ENCODE data around the gene FUS. TPM values are rescaled to one million over a fixed set of nuclear protein-coding genes. Genes with fewer than 3 reads are reported as not detected.
A peak's percentile ranks its signal among the peaks of the same experiment; 100 is the strongest.

Gene FUS
- total and polyA plus RNA-seq, 2 of the 13 experiments (the other 11 are each of a cell fraction or from before 2014, with no cell fraction given): 68.1 to 168 TPM

- TF ChIP-seq, protein P1, sequence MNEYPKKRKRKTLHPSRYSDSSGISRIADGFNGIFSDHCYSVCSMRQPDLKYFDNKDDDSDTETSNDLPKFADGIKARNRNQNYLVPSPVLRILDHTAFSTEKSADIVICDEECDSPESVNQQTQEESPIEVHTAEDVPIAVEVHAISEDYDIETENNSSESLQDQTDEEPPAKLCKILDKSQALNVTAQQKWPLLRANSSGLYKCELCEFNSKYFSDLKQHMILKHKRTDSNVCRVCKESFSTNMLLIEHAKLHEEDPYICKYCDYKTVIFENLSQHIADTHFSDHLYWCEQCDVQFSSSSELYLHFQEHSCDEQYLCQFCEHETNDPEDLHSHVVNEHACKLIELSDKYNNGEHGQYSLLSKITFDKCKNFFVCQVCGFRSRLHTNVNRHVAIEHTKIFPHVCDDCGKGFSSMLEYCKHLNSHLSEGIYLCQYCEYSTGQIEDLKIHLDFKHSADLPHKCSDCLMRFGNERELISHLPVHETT (CRISPR knock-in tag; conservative IDR thresholded peaks at IDR 0.05): no peak
- TF ChIP-seq ZNF30 (CRISPR knock-in tag; IDR thresholded peaks at IDR 0.05) (no peak), MLXIP (CRISPR knock-in tag; IDR thresholded peaks at IDR 0.05; ENCODE audit: borderline replicate concordance) (no peak), ZNF317 (CRISPR knock-in tag; IDR thresholded peaks at IDR 0.05) (no peak), SRF (IDR thresholded peaks at IDR 0.05; ENCODE audit: low read depth, low read length) (no peak), ZBTB20 (CRISPR knock-in tag; IDR thresholded peaks at IDR 0.05; ENCODE audit: borderline replicate concordance, low read depth) (no peak), PPARG (CRISPR knock-in tag; conservative IDR thresholded peaks at IDR 0.05) (no peak), ZNF33A (CRISPR knock-in tag; IDR thresholded peaks at IDR 0.05; ENCODE audit: borderline replicate concordance) (no peak), ZNF550 (CRISPR knock-in tag; IDR thresholded peaks at IDR 0.05; ENCODE audit: borderline replicate concordance) (no peak), ZFP36 (IDR thresholded peaks at IDR 0.05; ENCODE audit: borderline replicate concordance, low read depth, low read length, partially characterized antibody) (no peak), TBX3 (IDR thresholded peaks at IDR 0.05; ENCODE audit: borderline replicate concordance) (no peak), TEF (CRISPR knock-in tag; IDR thresholded peaks at IDR 0.05) (no peak), ZSCAN21 (CRISPR knock-in tag; IDR thresholded peaks at IDR 0.05; ENCODE audit: borderline replicate concordance) (no peak), NR2C2 (CRISPR knock-in tag; IDR thresholded peaks at IDR 0.05; ENCODE audit: borderline replicate concordance) (no peak), DMAP1 (CRISPR knock-in tag; IDR thresholded peaks at IDR 0.05) (no peak), FOSL2 (CRISPR knock-in tag; IDR thresholded peaks at IDR 0.05) (peak; percentile 93), CENPT (CRISPR knock-in tag; IDR thresholded peaks at IDR 0.05; ENCODE audit: low read depth) (no peak)
- TF ChIP-seq, protein P2, sequence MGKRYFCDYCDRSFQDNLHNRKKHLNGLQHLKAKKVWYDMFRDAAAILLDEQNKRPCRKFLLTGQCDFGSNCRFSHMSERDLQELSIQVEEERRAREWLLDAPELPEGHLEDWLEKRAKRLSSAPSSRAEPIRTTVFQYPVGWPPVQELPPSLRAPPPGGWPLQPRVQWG (CRISPR knock-in tag; IDR thresholded peaks at IDR 0.05; ENCODE audit: borderline replicate concordance, low read depth): no peak
- TF ChIP-seq, protein P3, sequence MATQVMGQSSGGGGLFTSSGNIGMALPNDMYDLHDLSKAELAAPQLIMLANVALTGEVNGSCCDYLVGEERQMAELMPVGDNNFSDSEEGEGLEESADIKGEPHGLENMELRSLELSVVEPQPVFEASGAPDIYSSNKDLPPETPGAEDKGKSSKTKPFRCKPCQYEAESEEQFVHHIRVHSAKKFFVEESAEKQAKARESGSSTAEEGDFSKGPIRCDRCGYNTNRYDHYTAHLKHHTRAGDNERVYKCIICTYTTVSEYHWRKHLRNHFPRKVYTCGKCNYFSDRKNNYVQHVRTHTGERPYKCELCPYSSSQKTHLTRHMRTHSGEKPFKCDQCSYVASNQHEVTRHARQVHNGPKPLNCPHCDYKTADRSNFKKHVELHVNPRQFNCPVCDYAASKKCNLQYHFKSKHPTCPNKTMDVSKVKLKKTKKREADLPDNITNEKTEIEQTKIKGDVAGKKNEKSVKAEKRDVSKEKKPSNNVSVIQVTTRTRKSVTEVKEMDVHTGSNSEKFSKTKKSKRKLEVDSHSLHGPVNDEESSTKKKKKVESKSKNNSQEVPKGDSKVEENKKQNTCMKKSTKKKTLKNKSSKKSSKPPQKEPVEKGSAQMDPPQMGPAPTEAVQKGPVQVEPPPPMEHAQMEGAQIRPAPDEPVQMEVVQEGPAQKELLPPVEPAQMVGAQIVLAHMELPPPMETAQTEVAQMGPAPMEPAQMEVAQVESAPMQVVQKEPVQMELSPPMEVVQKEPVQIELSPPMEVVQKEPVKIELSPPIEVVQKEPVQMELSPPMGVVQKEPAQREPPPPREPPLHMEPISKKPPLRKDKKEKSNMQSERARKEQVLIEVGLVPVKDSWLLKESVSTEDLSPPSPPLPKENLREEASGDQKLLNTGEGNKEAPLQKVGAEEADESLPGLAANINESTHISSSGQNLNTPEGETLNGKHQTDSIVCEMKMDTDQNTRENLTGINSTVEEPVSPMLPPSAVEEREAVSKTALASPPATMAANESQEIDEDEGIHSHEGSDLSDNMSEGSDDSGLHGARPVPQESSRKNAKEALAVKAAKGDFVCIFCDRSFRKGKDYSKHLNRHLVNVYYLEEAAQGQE (IDR thresholded peaks at IDR 0.05; ENCODE audit: borderline replicate concordance in 1 of 2, low read depth in 1 of 2, low read length in 2 of 2): no peak
These were observed 29.7 kb upstream of the FUS start, which contains the start of gene PRSS36 (continued) for GRCh38 chr16:31149894-31150890.

All from HepG2 (cell line).